OCI-LY1 (cell line): ENCODE measurements around the gene ALG9.

Experiments
- EZH2 ChIP-seq: fragments of 200-600 bp; sonication (generic), shearing (Covaris generic); IDR thresholded peaks from 2 replicates; pipeline ENCODE4 v1.8.0; 2017; ENCODE audit warnings: borderline replicate concordance, mixed run types, mild to moderate bottlenecking, antibody characterized with exemption, low read length, moderate library complexity, mixed read lengths
- TF ChIP-seq, protein P1 (sequence below): fragments of 200-600 bp; sonication (generic), shearing (Covaris generic); IDR thresholded peaks from 2 replicates; pipeline ENCODE4 v1.5.1; 2017; ENCODE audit warnings: mild to moderate bottlenecking, antibody characterized with exemption, low read length, moderate library complexity, mixed read lengths

DNA sequence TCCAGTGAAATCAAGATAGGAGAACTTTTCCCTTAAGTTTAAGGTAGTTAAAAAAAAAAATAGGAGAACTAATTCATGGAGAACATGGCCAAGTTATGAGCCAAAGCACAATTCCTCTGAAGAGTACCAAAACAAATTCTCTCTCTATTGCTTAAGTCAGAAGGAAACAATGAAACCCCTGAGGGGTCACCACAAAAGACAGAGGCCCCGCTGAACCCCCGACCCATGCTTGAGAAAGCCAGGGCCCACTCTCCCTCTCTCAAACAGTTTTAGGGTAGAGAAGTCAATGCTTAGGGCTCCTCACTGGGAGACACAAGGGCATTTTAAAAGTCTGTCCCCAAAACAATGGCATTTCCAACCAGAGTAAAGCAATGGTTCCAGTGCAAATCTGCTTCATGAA is 132.1 kb downstream of the ALG9 start:
- TF ChIP-seq, protein P1, sequence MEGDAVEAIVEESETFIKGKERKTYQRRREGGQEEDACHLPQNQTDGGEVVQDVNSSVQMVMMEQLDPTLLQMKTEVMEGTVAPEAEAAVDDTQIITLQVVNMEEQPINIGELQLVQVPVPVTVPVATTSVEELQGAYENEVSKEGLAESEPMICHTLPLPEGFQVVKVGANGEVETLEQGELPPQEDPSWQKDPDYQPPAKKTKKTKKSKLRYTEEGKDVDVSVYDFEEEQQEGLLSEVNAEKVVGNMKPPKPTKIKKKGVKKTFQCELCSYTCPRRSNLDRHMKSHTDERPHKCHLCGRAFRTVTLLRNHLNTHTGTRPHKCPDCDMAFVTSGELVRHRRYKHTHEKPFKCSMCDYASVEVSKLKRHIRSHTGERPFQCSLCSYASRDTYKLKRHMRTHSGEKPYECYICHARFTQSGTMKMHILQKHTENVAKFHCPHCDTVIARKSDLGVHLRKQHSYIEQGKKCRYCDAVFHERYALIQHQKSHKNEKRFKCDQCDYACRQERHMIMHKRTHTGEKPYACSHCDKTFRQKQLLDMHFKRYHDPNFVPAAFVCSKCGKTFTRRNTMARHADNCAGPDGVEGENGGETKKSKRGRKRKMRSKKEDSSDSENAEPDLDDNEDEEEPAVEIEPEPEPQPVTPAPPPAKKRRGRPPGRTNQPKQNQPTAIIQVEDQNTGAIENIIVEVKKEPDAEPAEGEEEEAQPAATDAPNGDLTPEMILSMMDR, result no peak
- TF ChIP-seq EZH2, result no peak
